ENCODE data around the gene POLE.

GRCh38 chr12:132653567-132654290 lies 33.4 kb downstream of the POLE start:
- TF ChIP-seq EZH2 (IDR thresholded peaks at IDR 0.05), result no peak
- no peak for TF ChIP-seq POLR2AphosphoS5 (IDR thresholded peaks at IDR 0.05; ENCODE audit: borderline replicate concordance, low read depth, low read length)

Data from SK-N-MC (cell line).